Uterus (tissue), 4 donors: ENCODE data around the gene NRAS. TPM values are rescaled to one million over a fixed set of nuclear protein-coding genes. Genes with fewer than 3 reads are reported as not detected.

Experiments used
- DNase-seq, 2 donors: peaks; one replicate each; pipeline ENCODE4 v3.0.0-alpha.2; 2019 to 2020
- H3K27ac ChIP-seq, 2 donors: fragments of 200-600 bp; sonication (generic); 1 replicate in 1 of 2; 2 replicates in 1 of 2; pipeline ENCODE4 v1.5.1; 2016 to 2018
- H3K27me3 ChIP-seq, 2 donors: fragments of 200-600 bp; sonication (generic); one replicate each; pipeline ENCODE4 v1.5.1; 2018 to 2019; ENCODE audit warnings: control low read depth in 1 of 2
- H3K36me3 ChIP-seq, 2 donors: fragments of 200-600 bp; sonication (generic); one replicate each; pipeline ENCODE4 v1.5.1; 2019; ENCODE audit warnings: control low read depth in 1 of 2
- H3K4me1 ChIP-seq, 2 donors: fragments of 200-600 bp; sonication (generic); one replicate each; pipeline ENCODE4 v1.5.1; 2018 to 2019; ENCODE audit warnings: control low read depth in 1 of 2
- H3K4me3 ChIP-seq, 2 donors: fragments of 200-600 bp; sonication (generic); 1 replicate in 1 of 2; 2 replicates in 1 of 2; pipeline ENCODE4 v1.5.1; 2018 to 2019; ENCODE audit warnings: mild to moderate bottlenecking in 1 of 2
- H3K9me3 ChIP-seq, 2 donors: fragments of 200-600 bp; sonication (generic); one replicate each; pipeline ENCODE4 v1.5.1; 2019; ENCODE audit warnings: control low read depth in 1 of 2
- CTCF ChIP-seq, 4 experiments: fragments of 200-600 bp in 2 of 4; fragments of 450-650 bp in 2 of 4; sonication (generic) in 2 of 4; IDR thresholded peaks; one replicate each; pipeline ENCODE4 v1.5.1; 2016 to 2019; ENCODE audit warnings: antibody characterized with exemption in 4 of 4, mild to moderate bottlenecking in 2 of 4, moderate library complexity in 1 of 4
- POLR2A ChIP-seq, 2 donors: fragments of 450-650 bp; IDR thresholded peaks; one replicate each; pipeline ENCODE4 v1.6.1; 2016; ENCODE audit warnings: antibody characterized with exemption in 2 of 2, mild to moderate bottlenecking in 1 of 2, moderate library complexity in 1 of 2
- intact Hi-C: fragments of 100-400 bp; cut with DNase I; formaldehyde crosslinking; loops from one replicate; pipeline ENCODE4 v1.15.1; 2023; ENCODE audit warnings: low total_unique reads
- total RNA-seq, 4 donors: library from RNA; depleted of rRNA in 3 of 4; stranded (reverse); fragments of >200 nt in 3 of 4; gene quantifications; one replicate each; pipeline versions ENCODE4 v1.1.0 to v1.2.4, GENCODE V29; 2014 to 2023
- donor health status: DM: yes; HTN: yes; CAD: no.

Gene NRAS
- total RNA-seq, 4 donors from 2014 or later = 7.7 to 57.9 (median 20.4) TPM

DNA sequence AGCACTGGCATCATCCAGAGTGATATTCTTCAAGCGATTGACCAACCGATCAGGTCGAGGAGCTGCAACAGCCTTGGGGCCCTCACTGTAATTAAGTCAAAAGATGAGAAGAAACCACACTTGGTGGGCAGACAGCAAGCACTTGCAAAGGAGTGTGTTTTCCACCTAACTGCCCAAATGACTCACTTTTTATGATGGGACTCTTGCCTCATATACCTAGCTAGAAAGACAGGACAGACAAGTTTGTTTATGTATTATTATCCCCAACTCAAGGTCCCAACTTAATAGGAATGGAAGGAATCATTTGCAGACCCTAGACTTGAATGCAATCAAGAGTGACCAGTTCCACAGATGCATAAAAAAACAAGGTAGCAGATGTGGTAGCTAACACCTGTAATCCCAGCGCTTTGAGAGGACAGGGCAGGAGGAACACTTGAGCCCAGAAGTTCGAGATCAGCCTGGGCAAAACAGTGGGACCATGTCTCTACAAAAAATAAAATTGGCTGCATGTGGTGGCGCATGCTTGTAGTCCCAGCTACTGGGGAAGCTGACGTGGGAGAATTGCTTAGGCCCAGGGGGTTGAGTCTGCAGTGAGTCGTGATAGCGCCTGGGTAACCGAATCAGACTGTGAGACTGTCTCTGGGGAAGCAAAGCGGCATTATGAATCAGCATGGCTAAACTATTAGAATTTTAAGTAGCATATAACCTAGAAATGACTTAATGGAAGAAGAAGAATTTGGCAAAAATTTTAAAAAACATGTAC lies 2.3 kb upstream of the NRAS start:
- intact Hi-C loops = no loop called here
- no peaks in the 10 kb centered on the region for H3K27me3 ChIP-seq
- TF ChIP-seq POLR2A (IDR thresholded peaks at IDR 0.05) = no peak
- no peak for TF ChIP-seq CTCF (IDR thresholded peaks at IDR 0.05)
- no peaks in the 10 kb centered on the region for H3K36me3 ChIP-seq
- H3K27ac ChIP-seq = no peak overlapping the region
- no peaks in the 10 kb centered on the region for H3K9me3 ChIP-seq
- H3K4me3 ChIP-seq = no peak overlapping the region
- peaks cover 8 to 10% of the 10 kb centered on the region in 2 donors for H3K4me1 ChIP-seq
- no peak for DNase-seq

- peak overlapping the region; percentile 80 to 86 for H3K4me3 ChIP-seq
- H3K27ac ChIP-seq = peak overlapping the region; percentile 74 to 88
- no peaks in the 10 kb centered on the region for H3K27me3 ChIP-seq
- no peak for DNase-seq
- no peak for TF ChIP-seq POLR2A (IDR thresholded peaks at IDR 0.05)
- TF ChIP-seq CTCF (IDR thresholded peaks at IDR 0.05) = no peak
- no peaks in the 10 kb centered on the region for H3K9me3 ChIP-seq
- H3K4me1 ChIP-seq = peaks cover 8 to 10% of the 10 kb centered on the region in 2 donors
- intact Hi-C loops = no loop called here
- H3K36me3 ChIP-seq = no peaks in the 10 kb centered on the region
These were observed 643 bp downstream of the NRAS start for GRCh38 chr1:114715952-114716303.

DNA sequence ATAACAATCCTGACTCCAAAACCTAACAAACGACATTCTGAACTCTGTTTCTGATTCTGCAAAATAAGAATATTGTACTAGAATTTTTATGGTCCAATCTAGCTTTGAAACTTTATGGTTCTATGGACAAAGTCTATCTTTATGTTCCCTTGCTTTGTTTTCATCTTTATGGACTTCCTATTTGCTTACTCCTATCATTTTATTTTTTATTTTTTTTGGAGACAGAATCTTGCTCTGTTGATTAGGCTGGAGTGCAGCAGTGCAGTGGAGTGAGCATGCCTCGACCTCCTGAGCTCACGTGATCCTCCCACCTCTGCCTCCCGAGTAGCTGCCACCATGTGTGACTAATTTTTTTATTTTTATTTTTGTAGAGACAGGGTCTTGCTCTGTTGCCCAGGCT lies 3.6 kb downstream of the NRAS start:
- no peak for TF ChIP-seq POLR2A (IDR thresholded peaks at IDR 0.05)
- no peak for TF ChIP-seq CTCF (IDR thresholded peaks at IDR 0.05)
- Histone ChIP-seq H3K27ac (no peak overlapping the region), H3K4me3 (no peak overlapping the region), H3K36me3 (no peaks in the 10 kb centered on the region), H3K27me3 (no peaks in the 10 kb centered on the region), H3K4me1 (peaks cover 8 to 10% of the 10 kb centered on the region in 2 donors), H3K9me3 (no peaks in the 10 kb centered on the region)
- DNase-seq = no peak
- intact Hi-C loops = no loop called here

DNA sequence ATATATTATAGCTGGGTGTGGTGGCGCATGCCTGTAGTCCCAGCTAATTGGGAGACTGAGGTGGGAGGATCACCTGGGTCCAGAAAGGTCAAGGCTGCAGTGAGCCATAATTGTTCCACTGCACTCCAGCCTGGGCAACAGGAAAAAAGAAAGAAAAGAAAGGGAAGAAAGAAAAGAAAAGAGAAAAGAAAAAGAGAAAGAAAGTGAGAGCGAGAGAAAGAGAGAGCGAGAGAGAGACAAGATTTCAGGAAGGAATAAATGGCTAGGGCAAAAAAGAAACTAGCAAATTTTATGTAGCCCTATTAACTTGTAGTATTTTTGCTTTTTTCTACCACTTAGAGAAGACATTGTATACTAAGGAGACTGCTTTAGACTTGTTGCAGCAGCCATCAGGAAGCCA lies 6.2 kb downstream of the NRAS start:
- Histone ChIP-seq H3K27ac (no peak overlapping the region), H3K27me3 (no peaks in the 10 kb centered on the region), H3K9me3 (no peaks in the 10 kb centered on the region), H3K4me1 (peaks cover 2 to 3% of the 10 kb centered on the region in 2 donors), H3K36me3 (no peaks in the 10 kb centered on the region), H3K4me3 (no peak overlapping the region)
- TF ChIP-seq CTCF (IDR thresholded peaks at IDR 0.05) (no peak), POLR2A (IDR thresholded peaks at IDR 0.05) (no peak)
- intact Hi-C loops = no loop called here
- no peak for DNase-seq

DNA sequence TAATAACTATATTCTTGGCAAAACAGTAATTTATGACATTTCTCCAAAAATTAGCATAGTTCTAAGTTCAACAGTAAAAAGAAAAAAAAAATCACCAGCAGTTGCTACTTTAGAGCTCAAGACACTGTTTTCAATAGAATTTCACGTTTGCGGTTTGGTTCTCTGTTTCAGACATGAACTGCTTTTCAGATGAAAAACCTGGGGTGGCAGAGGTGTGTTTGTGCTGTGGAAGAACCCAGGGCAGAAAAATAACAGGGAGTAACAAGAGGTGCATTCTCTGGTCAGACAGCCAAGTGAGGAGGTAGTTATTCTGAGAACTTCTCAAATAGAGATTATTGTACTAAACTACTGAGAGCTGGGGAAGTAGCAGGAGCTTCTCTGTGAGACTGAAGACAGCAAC lies 9.0 kb downstream of the NRAS start:
- Histone ChIP-seq H3K27me3 (no peaks in the 10 kb centered on the region), H3K4me3 (no peak overlapping the region), H3K9me3 (no peaks in the 10 kb centered on the region), H3K36me3 (no peaks in the 10 kb centered on the region), H3K27ac (no peak overlapping the region), H3K4me1 (no peaks in the 10 kb centered on the region)
- intact Hi-C loops = no loop called here
- DNase-seq = no peak
- TF ChIP-seq CTCF (IDR thresholded peaks at IDR 0.05) (no peak), POLR2A (IDR thresholded peaks at IDR 0.05) (no peak)
